Cardiac atrium fibroblast (primary cell): Measurements from ENCODE around the gene TUBA3E. TPM values are rescaled to one million over a fixed set of nuclear protein-coding genes. Genes with fewer than 3 reads are reported as not detected.

Source experiments
- total RNA-seq: library from RNA; depleted of rRNA; stranded (reverse); fragments of >200 nt; gene quantifications from 2 replicates; pipeline ENCODE4 v1.2.3, GENCODE V29; 2015

The TUBA3E gene
- total RNA-seq = not detected in 2 replicates

GRCh38 chr2:130198343-130198742 lies at the start of gene TUBA3E:
TUBA3E (minus strand) TSS chr2:130198439; CDS start chr2:130198360, 79 bp downstream.

GRCh38 chr2:130181880-130182682 lies 16.2 kb downstream of the TUBA3E start, which contains the start of gene MZT2B:
MZT2B (plus strand) TSS chr2:130182262; CDS start chr2:130182283, 21 bp downstream.

GRCh38 chr2:130181325-130181879 lies 16.8 kb downstream of the TUBA3E start, which contains the start of gene SMPD4:
SMPD4 (minus strand) TSS chr2:130181602; CDS start chr2:130176592, 5,010 bp downstream.

GRCh38 chr2:130145006-130145414 lies 53.2 kb downstream of the TUBA3E start, which contains the start of gene CCDC74B:
CCDC74B (minus strand) TSS chr2:130145112; CDS start chr2:130144996, 116 bp downstream.

Other genes with a start within 250 kb of the TUBA3E start
- gene RAB6C, start 218.8 kb downstream of the TUBA3E start, total RNA-seq = not detected in 2 replicates
- not detected in 2 replicates for gene POTEF, start 69.2 kb downstream of the TUBA3E start, total RNA-seq
- gene CCDC74B, start 53.3 kb downstream of the TUBA3E start, total RNA-seq = 3.1 and 6.0 TPM in 2 replicates
- 30.9 and 32.7 TPM in 2 replicates for gene SMPD4, start 16.8 kb downstream of the TUBA3E start, total RNA-seq
- 158 and 171 TPM in 2 replicates for gene MZT2B, start 16.2 kb downstream of the TUBA3E start, total RNA-seq
- 72.1 and 95.9 TPM in 2 replicates for gene IMP4, start 144.5 kb upstream of the TUBA3E start, total RNA-seq
- gene PTPN18, start 157.6 kb upstream of the TUBA3E start, total RNA-seq = 15.3 and 18.0 TPM in 2 replicates